ENCODE results near the gene EPHA4. TPM values are rescaled to one million over a fixed set of nuclear protein-coding genes. Genes with fewer than 3 reads are reported as not detected.

EPHA4 gene
- total RNA-seq, 2 experiments from 2014 or later, result 11.7 to 11.8 TPM

GRCh38 chr2:221426929-221427328, 145.2 kb downstream of the EPHA4 start:
- ChIA-PET CTCF (no interaction called here), POLR2A (interaction anchor here (0.8 kb wide), 1 partner anchor 10 kb away, joined by 3 read pairs; no protein-coding TSS in a partner anchor)
- H3K9me3 Mint-ChIP-seq, result no peaks in the 10 kb centered on the region
- H3K27ac Mint-ChIP-seq, result no peak overlapping the region
- no peaks in the 10 kb centered on the region for H3K27me3 Mint-ChIP-seq
- H3K36me3 Mint-ChIP-seq (ENCODE audit: low read depth), result peaks cover 6% of the 10 kb centered on the region
- H3K4me3 Mint-ChIP-seq, result no peak overlapping the region
- no peak for DNase-seq
- H3K4me1 Mint-ChIP-seq, result no peaks in the 10 kb centered on the region

DNA sequence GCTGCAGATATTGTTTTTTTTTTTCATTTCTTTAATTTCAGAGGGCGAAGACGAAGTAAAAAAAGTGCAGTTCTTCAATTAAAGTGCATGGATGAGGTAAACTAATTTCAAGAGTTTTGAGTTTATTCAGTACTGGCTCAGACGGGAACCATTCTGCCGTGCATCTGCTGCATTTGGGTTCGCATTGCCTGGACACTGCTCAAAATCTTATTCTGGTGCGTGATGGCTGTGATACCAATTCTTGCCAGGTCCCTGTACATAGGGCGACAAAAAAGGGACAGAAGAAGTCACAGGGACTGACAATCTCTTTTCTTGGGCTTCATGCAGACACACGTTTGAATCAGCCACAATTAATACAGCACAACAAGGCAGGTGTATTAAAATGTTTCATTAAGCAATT, 146.2 kb downstream of the EPHA4 start:
- Mint-ChIP-seq H3K4me3 (no peak overlapping the region), H3K9me3 (no peaks in the 10 kb centered on the region), H3K27me3 (no peaks in the 10 kb centered on the region), H3K36me3 (ENCODE audit: low read depth) (peaks cover 6% of the 10 kb centered on the region), H3K27ac (no peak overlapping the region), H3K4me1 (no peaks in the 10 kb centered on the region)
- ChIA-PET POLR2A (no interaction called here), CTCF (no interaction called here)
- DNase-seq, result no peak

- ChIA-PET CTCF (no interaction called here), POLR2A (no interaction called here)
- no peaks in the 10 kb centered on the region for H3K9me3 Mint-ChIP-seq
- no peak for DNase-seq
- H3K27ac Mint-ChIP-seq, result no peak overlapping the region
- peaks cover 5% of the 10 kb centered on the region for H3K4me1 Mint-ChIP-seq
- H3K27me3 Mint-ChIP-seq, result no peaks in the 10 kb centered on the region
- H3K4me3 Mint-ChIP-seq, result no peak overlapping the region
- peaks cover 6% of the 10 kb centered on the region for H3K36me3 Mint-ChIP-seq (ENCODE audit: low read depth)
Measured at GRCh38 chr2:221425353-221425752, 146.8 kb downstream of the EPHA4 start.

DNA sequence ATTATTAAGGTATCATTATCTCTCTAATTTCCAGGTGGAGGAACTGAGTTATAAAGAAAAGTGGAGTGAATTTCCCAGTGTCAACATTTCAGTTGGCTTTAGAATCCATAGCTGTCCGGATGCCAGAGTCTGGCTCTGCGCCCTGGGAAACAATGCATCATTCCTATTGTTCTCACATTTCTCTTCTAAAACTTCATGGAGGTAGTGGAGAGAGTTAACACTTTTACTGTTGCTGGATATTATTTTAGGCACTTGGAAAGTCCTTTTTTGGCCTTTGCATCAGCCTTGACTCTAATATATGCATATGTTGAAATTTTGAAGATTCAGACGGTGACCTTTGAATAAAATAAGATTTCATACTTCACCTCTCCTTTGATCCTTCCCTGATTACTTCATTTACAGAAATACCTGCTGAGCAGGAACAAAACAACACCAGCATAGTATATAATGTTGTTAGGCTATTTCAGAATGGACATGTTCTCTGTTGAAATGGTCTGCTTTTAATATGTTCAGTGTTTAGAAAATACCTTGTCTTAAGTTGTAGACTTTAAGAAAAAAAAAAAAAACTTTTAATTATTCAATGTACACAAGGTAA, 148.8 kb downstream of the EPHA4 start:
- DNase-seq, result no peak
- peaks cover 13% of the 10 kb centered on the region for H3K4me1 Mint-ChIP-seq
- peaks cover 6% of the 10 kb centered on the region for H3K36me3 Mint-ChIP-seq (ENCODE audit: low read depth)
- ChIA-PET CTCF (no interaction called here), POLR2A (no interaction called here)
- H3K27me3 Mint-ChIP-seq, result no peaks in the 10 kb centered on the region
- H3K4me3 Mint-ChIP-seq, result no peak overlapping the region
- no peaks in the 10 kb centered on the region for H3K9me3 Mint-ChIP-seq
- no peak overlapping the region for H3K27ac Mint-ChIP-seq

- Mint-ChIP-seq H3K27ac (no peak overlapping the region), H3K4me1 (peaks cover 13% of the 10 kb centered on the region), H3K9me3 (no peaks in the 10 kb centered on the region), H3K4me3 (no peak overlapping the region), H3K36me3 (ENCODE audit: low read depth) (peaks cover 6% of the 10 kb centered on the region), H3K27me3 (no peaks in the 10 kb centered on the region)
- ChIA-PET CTCF (no interaction called here), POLR2A (no interaction called here)
- no peak for DNase-seq
Measured at GRCh38 chr2:221422516-221423209, 149.4 kb downstream of the EPHA4 start.

DNA sequence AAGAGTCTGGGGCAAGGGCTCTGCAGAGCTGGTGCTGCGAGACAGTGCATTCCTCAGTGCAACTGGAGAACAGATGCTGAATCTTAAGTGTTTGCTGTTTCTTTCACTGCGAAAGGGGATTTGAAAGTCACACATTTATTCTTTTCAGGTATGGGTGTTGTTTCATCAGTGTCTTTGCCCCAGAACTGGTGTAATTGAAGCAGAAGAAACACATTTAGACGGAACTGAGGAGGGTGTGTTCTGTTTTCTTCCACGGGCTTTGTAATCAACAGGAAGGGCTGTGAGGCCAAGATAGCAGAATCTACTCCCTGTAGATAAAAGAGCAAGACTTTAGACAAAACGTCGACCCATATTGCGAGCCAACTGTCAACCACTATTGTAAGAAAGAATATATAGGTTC, 151.9 kb downstream of the EPHA4 start:
- Mint-ChIP-seq H3K36me3 (ENCODE audit: low read depth) (peaks cover 4% of the 10 kb centered on the region), H3K27ac (peak overlapping the region; percentile 79), H3K4me1 (peaks cover 13% of the 10 kb centered on the region), H3K9me3 (no peaks in the 10 kb centered on the region), H3K27me3 (no peaks in the 10 kb centered on the region), H3K4me3 (no peak overlapping the region)
- ChIA-PET CTCF (interaction anchor here (1.3 kb wide), 1 partner anchor 10 kb away, joined by 4 read pairs; no protein-coding TSS in a partner anchor), POLR2A (interaction anchor here (1.2 kb wide), 1 partner anchor 98 kb away, joined by 8 read pairs; no protein-coding TSS in a partner anchor)
- DNase-seq, result no peak

GRCh38 chr2:221415789-221416188, 156.3 kb downstream of the EPHA4 start:
- POLR2A ChIA-PET, result no interaction called here
- Mint-ChIP-seq H3K4me3 (no peak overlapping the region), H3K27ac (no peak overlapping the region), H3K27me3 (peaks cover 2% of the 10 kb centered on the region), H3K36me3 (ENCODE audit: low read depth) (no peaks in the 10 kb centered on the region), H3K9me3 (no peaks in the 10 kb centered on the region), H3K4me1 (peaks cover 12% of the 10 kb centered on the region)
- CTCF ChIA-PET, result no interaction called here
- DNase-seq, result no peak

DNA sequence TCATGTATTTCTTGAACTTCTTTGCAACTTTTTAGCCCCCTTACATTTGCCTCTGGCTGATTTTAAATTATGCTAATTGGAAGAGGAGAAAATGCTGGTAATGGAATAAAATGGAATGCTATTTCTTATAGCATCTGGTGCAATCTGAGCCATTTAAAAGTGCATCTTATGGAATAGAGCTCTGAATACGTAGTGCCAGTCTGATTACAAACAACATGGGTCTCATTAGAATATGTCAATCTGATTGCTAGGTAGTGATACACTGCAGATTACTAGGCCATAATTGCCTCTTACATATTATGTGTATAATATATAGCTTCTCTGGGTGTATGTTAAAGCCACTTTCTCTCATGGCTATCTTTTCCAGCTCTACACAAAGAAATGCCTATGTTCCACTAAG, 159.1 kb downstream of the EPHA4 start:
- no peak for DNase-seq
- POLR2A ChIA-PET, result no interaction called here
- Mint-ChIP-seq H3K4me3 (no peak overlapping the region), H3K4me1 (no peaks in the 10 kb centered on the region), H3K27me3 (peaks cover 3% of the 10 kb centered on the region), H3K27ac (no peak overlapping the region), H3K9me3 (no peaks in the 10 kb centered on the region), H3K36me3 (ENCODE audit: low read depth) (no peaks in the 10 kb centered on the region)
- CTCF ChIA-PET, result no interaction called here

DNA sequence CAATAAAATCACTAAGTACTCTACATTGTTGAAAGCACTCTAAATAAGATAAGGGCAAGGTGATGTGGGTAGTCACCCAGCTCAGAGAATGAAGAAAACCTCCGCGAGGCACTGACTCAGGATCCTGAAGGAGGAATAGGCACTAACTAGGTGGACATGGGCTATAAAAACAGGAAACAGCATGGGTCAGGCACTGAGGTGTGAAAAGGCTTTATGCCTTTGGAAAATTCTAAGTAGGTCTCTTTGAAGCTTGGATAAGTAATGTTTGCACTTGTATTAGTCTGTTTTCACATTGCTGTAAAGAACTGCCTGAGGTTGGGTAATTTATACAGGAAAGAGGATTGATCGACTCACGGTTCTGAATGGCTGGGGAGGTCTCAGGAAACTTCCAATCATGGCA, 161.6 kb downstream of the EPHA4 start:
- no peak for DNase-seq
- H3K27me3 Mint-ChIP-seq, result peaks cover 3% of the 10 kb centered on the region
- H3K9me3 Mint-ChIP-seq, result peaks cover 5% of the 10 kb centered on the region
- H3K27ac Mint-ChIP-seq, result no peak overlapping the region
- H3K4me1 Mint-ChIP-seq, result no peaks in the 10 kb centered on the region
- ChIA-PET POLR2A (no interaction called here), CTCF (interaction anchor here (1.2 kb wide), 1 partner anchor 9 kb away, joined by 4 read pairs; no protein-coding TSS in a partner anchor)
- no peaks in the 10 kb centered on the region for H3K36me3 Mint-ChIP-seq (ENCODE audit: low read depth)
- no peak overlapping the region for H3K4me3 Mint-ChIP-seq

- Mint-ChIP-seq H3K9me3 (peaks cover 5% of the 10 kb centered on the region), H3K4me1 (no peaks in the 10 kb centered on the region), H3K4me3 (no peak overlapping the region), H3K27ac (no peak overlapping the region), H3K27me3 (peaks cover 9% of the 10 kb centered on the region), H3K36me3 (ENCODE audit: low read depth) (no peaks in the 10 kb centered on the region)
- POLR2A ChIA-PET, result no interaction called here
- no peak for DNase-seq
- CTCF ChIA-PET, result no interaction called here
Measured at GRCh38 chr2:221407765-221408164, 164.3 kb downstream of the EPHA4 start.

- H3K9me3 Mint-ChIP-seq, result peaks cover 5% of the 10 kb centered on the region
- POLR2A ChIA-PET, result no interaction called here
- H3K27ac Mint-ChIP-seq, result no peak overlapping the region
- no peaks in the 10 kb centered on the region for H3K4me1 Mint-ChIP-seq
- no peak for DNase-seq
- H3K36me3 Mint-ChIP-seq (ENCODE audit: low read depth), result no peaks in the 10 kb centered on the region
- H3K27me3 Mint-ChIP-seq, result peaks cover 12% of the 10 kb centered on the region
- CTCF ChIA-PET, result no interaction called here
- H3K4me3 Mint-ChIP-seq, result no peak overlapping the region
Measured at GRCh38 chr2:221405521-221405920, 166.6 kb downstream of the EPHA4 start.

DNA sequence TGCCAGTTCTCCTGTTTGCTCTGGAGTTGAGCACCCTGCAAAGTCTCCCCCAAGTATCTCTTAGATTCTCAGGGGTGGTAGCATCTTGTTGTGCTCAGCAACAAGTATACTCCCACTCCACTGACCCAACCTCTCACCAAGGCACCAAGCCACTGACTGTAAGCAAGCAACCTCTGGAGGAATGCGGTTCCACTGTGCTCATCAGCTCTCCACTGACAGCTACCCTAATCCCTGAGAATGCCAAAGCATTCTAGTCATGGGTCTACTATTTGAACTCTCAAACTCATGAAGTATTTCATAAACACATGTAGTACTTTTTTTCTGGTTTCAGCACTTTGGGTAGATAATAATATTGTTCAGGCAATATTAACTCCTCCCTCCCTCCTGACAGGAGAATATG, 170.0 kb downstream of the EPHA4 start:
- Mint-ChIP-seq H3K9me3 (peaks cover 5% of the 10 kb centered on the region), H3K4me3 (no peak overlapping the region)

DNA sequence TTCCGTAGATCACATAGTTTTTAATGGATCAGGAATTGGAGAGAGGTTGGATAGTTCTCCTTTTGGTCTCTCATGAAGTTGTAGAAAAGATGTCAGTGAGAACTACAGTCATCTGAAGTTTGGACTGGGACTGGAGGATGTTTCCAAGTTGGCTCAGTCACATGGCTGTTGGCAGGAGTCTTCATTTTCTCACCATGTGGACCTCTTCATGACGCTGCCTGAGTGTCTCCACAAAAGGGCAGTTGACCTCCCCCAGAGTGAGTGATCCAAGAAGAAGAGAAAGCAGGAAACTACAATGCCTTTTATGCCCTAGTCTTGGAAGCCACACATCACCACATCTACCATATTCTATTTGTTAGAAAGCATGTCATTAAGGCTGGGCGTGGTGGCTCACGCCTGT, 171.7 kb downstream of the EPHA4 start:
- CTCF ChIA-PET, result no interaction called here
- no peaks in the 10 kb centered on the region for H3K36me3 Mint-ChIP-seq (ENCODE audit: low read depth)
- POLR2A ChIA-PET, result no interaction called here
- H3K27ac Mint-ChIP-seq, result no peak overlapping the region
- no peak for DNase-seq
- H3K27me3 Mint-ChIP-seq, result peaks cover 10% of the 10 kb centered on the region
- H3K9me3 Mint-ChIP-seq, result no peaks in the 10 kb centered on the region
- H3K4me3 Mint-ChIP-seq, result no peak overlapping the region
- no peaks in the 10 kb centered on the region for H3K4me1 Mint-ChIP-seq

More for the DNA sequence above, 170.0 kb downstream of the EPHA4 start:
- Mint-ChIP-seq H3K27ac (no peak overlapping the region), H3K27me3 (peaks cover 10% of the 10 kb centered on the region), H3K36me3 (ENCODE audit: low read depth) (no peaks in the 10 kb centered on the region), H3K4me1 (no peaks in the 10 kb centered on the region)
- ChIA-PET POLR2A (no interaction called here), CTCF (no interaction called here)
- no peak for DNase-seq

GRCh38 chr2:221399183-221399582, 172.9 kb downstream of the EPHA4 start:
- ChIA-PET CTCF (no interaction called here), POLR2A (no interaction called here)
- Mint-ChIP-seq H3K9me3 (no peaks in the 10 kb centered on the region), H3K4me3 (no peak overlapping the region), H3K27me3 (peaks cover 7% of the 10 kb centered on the region), H3K27ac (no peak overlapping the region), H3K4me1 (no peaks in the 10 kb centered on the region), H3K36me3 (ENCODE audit: low read depth) (no peaks in the 10 kb centered on the region)
- DNase-seq, result no peak

Measured in activated CD4-positive, alpha-beta memory T cell treated with anti-CD3 and anti-CD28 coated beads, Interleukin-2, amount 10 ng/mL, durations not matched to agents 7 days and 5 days (primary cell).